HL-60/S4 treated with retinoic acid at 250 ng/mL for 4 days and 3 days (cell line): ENCODE data around the gene AMFR.

Experiments used
- in situ Hi-C: fragments of 300-500 bp; cut with MboI; formaldehyde crosslinking; loops from 2 replicates; pipeline ENCODE4 v1.7.0; 2022; ENCODE audit warnings: low sequenced_read_pairs

AMFR gene

GRCh38 chr16:56424404-56424764 is 961 bp downstream of the AMFR start:
- in situ Hi-C loops, result no loop called here

GRCh38 chr16:56423584-56424403 is 1.6 kb downstream of the AMFR start:
- in situ Hi-C loops, result no loop called here

GRCh38 chr16:56422896-56423441 is 2.4 kb downstream of the AMFR start:
- in situ Hi-C loops, result no loop called here

GRCh38 chr16:56421976-56422669 is 3.2 kb downstream of the AMFR start:
- in situ Hi-C loops, result no loop called here

- in situ Hi-C loops, result no loop called here
Measured at GRCh38 chr16:56421313-56421712, 4.0 kb downstream of the AMFR start.

GRCh38 chr16:56420613-56421012 is 4.7 kb downstream of the AMFR start:
- in situ Hi-C loops, result no loop called here

GRCh38 chr16:56419740-56420548 is 5.4 kb downstream of the AMFR start:
- in situ Hi-C loops, result no loop called here

GRCh38 chr16:56417138-56417537 is 8.2 kb downstream of the AMFR start:
- in situ Hi-C loops, result no loop called here

GRCh38 chr16:56415875-56416274 is 9.5 kb downstream of the AMFR start:
- in situ Hi-C loops, result no loop called here

- in situ Hi-C loops, result no loop called here
Measured at GRCh38 chr16:56414366-56414765, 11.0 kb downstream of the AMFR start.

GRCh38 chr16:56413381-56413780 is 12.0 kb downstream of the AMFR start:
- in situ Hi-C loops, result no loop called here

GRCh38 chr16:56411624-56412023 is 13.7 kb downstream of the AMFR start:
- in situ Hi-C loops, result no loop called here

GRCh38 chr16:56411123-56411522 is 14.2 kb downstream of the AMFR start:
- in situ Hi-C loops, result no loop called here

- in situ Hi-C loops, result no loop called here
Measured at GRCh38 chr16:56409195-56409594, 16.1 kb downstream of the AMFR start.

- in situ Hi-C loops, result no loop called here
Measured at GRCh38 chr16:56408379-56409098, 16.8 kb downstream of the AMFR start.

- in situ Hi-C loops, result no loop called here
Measured at GRCh38 chr16:56405977-56406672, 19.2 kb downstream of the AMFR start.

- in situ Hi-C loops, result no loop called here
Measured at GRCh38 chr16:56401482-56401881, 23.9 kb downstream of the AMFR start.

GRCh38 chr16:56400458-56400857 is 24.9 kb downstream of the AMFR start:
- in situ Hi-C loops, result no loop called here

GRCh38 chr16:56399486-56399885 is 25.9 kb downstream of the AMFR start:
- in situ Hi-C loops, result no loop called here

- in situ Hi-C loops, result no loop called here
Measured at GRCh38 chr16:56399047-56399446, 26.3 kb downstream of the AMFR start.
